Renal cortex interstitium (tissue), 11 donors: ENCODE results near the gene DIAPH1. TPM values are rescaled to one million over a fixed set of nuclear protein-coding genes. Genes with fewer than 3 reads are reported as not detected.
A peak's percentile ranks its signal among the peaks of the same experiment; 100 is the strongest.

ENCODE experiments used
- DNase-seq, 11 donors: peaks; one replicate each; pipeline ENCODE4 v3.0.0-alpha.2; 2013; ENCODE audit warnings: low read depth in 9 of 11, low spot score in 4 of 11; ENCODE audit errors: extremely low read depth in 1 of 11
- polyA plus RNA-seq, 3 donors: library from polyadenylated mRNA; unstranded; fragments of 120-200 nt; gene quantifications; one replicate each; pipeline ENCODE4 v1.2.1, GENCODE V29; 2013; ENCODE audit not compliant: insufficient read length in 3 of 3

Gene DIAPH1
- polyA plus RNA-seq, 3 donors: 70.4 to 86.9 (median 73.6) TPM

DNA sequence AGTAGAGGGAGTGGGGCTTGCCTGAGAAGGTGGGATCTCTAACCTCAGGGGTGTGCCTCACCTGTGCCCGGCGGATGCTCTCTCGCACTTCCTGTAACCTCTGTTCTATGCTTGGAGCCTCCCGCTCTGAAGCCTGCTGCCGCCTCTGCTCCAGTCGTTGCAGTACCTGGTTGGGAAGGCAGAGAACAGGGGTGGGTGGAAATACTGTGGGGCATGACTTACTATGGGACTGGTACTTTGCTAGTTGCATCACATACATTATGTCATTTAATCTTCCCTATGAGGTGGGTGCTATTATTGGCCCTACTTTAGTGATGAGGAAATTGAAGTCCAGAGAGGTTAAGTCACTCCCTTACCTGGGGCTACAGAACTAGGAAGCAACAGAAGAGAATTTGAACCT lies 27.2 kb upstream of the DIAPH1 start:
- no peak for DNase-seq

DNA sequence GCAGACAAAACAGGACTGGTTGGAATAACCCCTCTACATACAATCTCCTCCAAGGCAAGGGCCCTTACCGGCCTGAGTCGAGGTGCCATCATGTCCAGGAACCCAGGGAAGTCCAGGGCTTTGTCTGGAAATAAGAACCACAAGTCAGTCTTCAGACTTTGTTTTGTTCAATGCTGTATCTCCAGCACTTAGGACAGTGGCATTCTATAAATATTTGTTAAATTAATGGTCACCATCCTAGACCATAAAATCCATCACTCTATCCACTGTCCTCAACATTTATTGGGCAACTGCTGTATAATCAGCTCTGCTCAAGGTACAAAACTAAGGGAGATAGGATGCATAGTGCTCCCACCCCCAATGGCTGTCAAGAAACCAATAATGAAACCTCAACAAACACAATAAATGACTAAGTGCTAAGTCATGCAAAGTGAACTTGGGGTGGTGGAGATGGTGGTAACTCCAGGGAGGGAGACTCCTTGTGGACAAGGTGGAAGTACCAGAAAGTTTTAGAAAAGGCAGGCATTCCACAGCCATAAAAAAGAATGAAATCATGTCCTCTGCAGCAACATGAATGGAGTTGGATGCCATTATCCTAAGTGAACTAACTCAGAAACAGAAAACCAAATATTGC lies 23.0 kb upstream of the DIAPH1 start:
- DNase-seq: no peak

DNA sequence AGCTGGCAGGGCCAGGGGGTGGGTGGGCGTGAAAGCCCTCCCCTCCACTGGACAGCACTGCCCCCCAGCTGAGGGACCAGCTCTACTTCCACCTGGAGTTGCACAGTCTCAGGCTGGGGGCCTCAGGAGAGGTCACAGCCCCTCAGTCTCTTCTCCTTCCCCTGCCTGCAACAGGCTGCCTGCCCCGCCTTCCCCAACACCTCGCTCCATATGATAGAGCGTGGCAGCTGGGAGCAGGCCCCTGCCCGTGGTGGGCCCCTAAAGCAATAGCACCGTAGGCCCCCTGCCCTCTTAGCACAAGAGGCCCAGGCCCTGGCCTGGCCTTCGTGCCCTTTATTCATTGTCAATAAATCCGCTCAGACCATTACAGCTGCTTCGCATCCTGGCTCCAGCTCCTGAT lies 21.9 kb upstream of the DIAPH1 start:
- no peak for DNase-seq

DNA sequence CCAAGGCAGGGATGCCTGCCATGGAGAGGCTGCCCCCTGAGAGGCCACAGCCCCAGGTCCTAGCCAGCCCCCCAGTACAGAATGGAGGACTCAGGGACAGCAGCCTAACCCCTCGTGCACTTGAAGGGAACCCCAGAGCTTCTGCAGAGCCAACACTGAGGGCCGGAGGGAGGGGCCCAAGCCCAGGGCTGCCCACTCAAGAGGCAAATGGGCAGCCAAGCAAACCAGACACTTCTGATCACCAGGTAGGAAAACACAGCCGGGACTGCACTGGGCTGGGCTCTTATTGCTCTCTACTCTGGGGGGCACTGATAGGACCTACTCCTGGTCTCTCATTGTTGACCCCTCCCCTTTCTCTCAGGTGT lies 21.2 kb upstream of the DIAPH1 start:
- no peak for DNase-seq

DNA sequence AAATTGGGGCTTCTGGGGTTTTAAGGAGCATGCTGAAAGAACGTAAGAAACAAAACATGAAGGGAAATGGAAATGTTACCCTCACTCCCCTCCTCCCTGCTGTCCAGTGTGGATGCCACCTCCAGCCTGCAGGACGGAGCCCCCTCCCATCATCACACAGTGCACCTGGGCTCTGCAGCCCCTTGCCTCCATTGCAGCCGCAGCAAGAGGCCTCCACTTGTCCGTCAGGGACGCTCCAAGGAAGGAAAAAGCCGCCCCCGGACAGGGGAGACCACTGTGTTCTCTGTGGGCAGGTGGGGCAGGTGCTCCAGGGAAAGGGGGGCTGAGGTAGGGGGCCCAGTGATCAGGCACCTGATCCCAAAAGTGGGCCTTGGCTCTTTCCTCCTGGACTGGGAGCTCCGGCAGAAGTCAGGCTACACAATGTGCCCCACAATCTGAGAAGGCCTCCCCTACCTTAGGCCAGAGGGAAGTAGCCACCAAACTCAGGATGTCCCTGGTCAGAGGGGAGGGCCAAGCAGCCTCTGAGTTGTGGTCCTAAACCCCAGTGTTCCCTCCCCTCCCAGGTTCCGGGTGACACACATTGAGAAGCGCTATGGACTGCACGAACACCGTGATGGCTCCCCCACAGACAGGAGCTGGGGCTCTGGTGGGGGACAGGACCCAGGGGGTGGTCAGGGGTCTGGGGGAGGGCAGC lies 20.7 kb upstream of the DIAPH1 start:
- DNase-seq: no peak

DNA sequence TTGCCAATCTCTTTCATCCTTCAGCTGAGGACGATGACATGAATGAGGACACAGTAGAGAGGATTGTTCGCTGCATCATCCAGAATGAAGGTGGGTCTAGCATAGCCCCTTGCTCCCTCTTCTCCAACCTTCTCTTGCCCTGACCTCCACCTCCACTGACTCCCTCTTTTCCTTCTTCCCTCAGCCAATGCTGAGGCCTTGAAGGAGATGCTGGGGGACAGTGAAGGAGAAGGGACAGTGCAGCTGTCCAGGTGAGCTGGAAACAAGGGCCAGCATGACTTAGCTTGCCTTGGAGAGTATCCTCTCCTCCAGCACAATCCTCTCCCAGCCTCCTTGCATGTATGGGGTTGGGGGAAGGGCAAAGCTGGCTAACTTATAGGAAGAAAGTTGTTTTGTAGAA lies 20.0 kb upstream of the DIAPH1 start:
- DNase-seq: no peak

DNA sequence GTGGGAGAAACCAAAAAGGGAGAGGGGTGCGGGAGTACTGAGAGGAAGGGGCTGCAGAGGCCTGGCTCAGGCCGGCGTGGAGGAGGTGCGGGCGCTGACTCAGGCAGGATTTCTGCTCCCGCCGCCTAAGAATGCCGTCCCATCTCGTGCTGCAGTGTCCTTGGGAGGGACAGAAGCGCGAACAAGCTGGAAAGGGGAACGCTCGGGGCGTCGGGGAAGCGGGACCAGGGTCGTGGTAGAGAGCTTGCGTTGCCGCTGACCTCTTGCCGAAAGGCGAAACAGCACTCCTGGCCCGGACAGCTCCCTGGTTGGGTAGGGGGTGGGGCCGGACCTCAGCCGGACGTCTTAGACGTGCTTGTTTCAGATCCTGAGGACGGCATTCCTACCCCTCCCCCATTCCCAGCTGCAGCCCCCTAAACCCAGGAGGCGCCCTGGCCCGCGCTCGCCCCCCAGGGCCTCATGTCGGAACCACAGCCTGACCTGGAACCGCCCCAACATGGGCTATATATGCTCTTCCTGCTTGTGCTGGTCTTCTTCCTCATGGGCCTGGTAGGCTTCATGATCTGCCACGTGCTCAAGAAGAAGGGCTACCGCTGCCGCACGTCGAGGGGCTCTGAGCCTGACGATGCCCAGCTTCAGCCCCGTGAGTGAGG lies 19.1 kb upstream of the DIAPH1 start:
- peak in 5 of 11 donors; percentile 7 to 52 (median 36) for DNase-seq

DNA sequence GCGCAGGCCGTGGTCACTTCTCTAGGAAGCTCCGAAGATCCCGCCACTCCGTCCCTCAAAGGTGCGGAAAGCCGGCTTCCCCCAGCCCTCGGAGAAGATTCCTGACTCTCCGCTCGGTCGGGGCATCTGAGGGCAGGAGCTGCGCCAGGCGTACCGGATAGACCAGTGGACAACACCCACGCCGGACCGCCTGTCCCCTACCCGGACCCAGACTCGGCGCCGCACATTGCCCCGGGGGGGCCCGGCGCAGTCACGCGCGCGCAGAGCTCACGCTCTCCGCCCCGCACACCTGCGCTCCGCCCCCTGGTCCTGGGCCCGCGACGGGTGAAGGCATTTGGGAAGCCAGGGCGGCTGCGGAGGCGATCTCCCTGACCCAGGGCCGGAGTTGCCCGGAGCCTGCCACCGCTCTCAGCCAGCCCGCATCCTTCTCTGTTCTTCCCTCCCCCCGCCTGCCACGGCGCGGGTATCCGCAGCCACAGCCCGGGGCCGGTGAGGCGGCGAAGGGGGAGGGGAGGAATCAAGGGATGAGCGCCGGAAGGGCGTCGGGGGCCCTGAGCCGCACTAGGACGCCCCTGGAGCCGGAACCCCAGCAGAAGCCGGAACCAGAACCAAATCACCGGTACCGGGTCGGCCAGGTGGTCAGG lies 18.4 kb upstream of the DIAPH1 start:
- peak in 1 of 11 donors; percentile 2 for DNase-seq

DNA sequence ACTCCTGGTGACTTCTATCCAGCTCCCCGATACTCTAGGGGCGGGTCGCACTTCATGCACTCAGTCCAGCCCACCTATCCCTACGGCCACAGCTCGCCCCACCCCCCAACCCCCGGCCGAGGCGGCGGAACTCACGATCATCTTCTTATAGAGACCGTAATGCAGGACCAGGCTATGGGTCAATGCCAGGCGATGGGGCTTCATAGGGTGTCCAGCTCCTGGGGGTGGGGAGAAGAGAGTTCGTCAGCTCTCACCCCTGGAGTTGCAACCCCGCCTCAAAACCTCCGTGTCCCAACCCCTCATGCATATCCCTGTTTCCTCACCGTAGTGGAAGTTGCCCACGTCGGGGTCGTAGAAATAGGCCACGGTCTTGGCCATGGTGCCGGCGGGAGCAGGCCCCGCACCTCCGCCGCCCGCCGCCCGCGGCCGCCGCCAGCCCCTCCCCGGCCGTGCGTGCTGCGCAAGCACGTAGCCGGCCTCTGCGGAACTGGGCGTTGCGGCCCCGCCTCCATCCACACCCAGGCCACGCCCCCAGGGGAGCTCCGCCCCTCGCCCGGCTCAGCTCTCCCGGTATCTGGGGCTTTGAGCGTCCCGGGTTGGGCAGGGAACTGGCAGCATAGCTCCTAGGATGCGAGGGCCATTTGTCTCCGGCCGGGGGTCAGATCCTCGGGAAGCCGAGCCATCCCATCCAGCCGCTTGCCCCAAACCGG lies 17.8 kb upstream of the DIAPH1 start, which contains the start of the genes HDAC3 and RELL2:
HDAC3 (minus strand) TSS at position 437 of the 710 bp plus-strand sequence; CDS start at position 378, 59 bp downstream.
RELL2 (plus strand) TSS at position 585 of the 710 bp plus-strand sequence. CDS start 1,229 bp downstream, outside the sequence.
- peak in 9 of 11 donors; percentile 78 to 88 (median 84) for DNase-seq

DNA sequence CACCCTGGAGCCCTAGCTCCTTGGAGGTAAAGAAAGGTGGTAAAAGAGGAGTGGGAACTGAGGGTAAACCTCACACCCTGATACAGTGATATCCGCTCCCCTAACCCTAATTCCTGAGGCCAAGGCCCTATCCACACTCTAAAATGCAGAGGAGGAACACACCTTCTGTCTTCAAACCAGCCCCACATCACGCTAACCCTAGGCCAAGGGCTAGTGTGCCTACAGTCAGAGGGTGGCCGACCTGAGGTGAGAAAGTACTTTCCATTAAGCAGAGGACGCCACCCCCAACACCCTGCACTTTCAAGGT lies 17.3 kb upstream of the DIAPH1 start:
- DNase-seq: no peak

DNA sequence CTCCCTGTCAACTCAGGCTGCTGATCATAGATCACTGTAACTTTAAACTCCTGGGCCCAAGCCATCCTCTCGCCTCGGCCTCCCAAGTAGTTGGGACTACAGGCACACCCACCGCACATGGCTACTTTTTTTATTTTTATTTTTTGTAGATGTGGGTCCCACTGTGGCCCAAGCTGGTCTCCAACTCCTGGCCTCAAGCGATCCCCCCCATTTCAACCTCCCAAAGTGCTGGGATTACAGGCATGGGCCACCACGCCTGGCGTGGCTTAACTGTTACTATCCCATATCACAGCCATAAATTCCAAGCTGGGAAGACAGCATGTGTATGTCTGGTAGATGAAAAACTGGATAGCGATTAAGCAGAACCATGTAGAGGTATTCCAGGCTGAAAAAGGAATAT lies 16.8 kb upstream of the DIAPH1 start:
- no peak for DNase-seq

DNA sequence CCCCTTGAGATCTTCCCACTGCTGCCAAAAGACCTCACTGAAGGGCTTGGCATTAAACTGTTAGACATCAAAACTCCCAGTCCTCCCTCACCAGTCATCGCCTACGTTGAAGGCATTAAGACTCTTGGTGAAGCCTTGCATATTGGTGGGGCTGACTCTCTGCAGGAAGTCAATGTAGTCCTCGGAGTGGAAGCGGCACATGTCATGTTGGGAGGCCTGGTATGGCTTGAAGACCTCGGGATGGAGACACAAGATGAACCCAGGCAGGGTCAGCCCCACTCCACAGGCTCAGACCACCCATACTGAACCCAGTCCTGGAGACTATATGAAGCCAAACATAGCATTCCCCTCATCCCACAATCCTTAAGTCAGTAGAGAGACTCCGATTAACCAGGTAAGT lies 15.9 kb upstream of the DIAPH1 start:
- no peak for DNase-seq

DNA sequence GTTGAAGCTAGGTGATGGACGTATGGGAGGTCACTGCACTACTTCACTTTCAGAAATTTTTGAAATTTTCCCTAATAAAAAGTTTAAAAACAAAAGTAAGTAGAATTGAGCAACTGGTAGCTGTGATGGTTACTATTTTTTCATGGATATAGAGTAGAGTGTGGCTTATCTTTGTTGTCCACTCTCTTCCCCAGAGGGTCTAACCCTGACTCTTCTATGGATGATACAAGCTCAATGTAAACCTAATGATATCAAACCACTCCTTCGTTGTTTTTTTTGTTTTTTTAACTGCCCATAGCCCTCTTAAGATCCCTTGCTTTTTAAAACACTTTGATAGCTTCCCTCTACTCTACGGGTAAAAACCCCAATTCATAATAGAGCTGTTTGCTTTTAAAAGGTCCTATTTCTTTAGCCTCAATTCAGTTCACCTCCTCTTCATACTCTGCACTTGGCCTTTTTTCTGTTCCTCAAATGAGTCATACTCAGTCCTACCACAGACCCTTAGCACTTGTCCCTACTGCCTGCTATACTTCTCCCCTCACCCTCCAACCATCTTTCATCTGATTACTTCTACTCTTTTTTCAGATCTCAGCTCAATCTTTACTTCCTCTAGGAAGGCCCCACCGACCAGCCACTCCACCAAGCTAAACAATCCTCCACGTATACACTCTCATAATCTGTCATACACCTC lies 15.2 kb upstream of the DIAPH1 start:
- no peak for DNase-seq

DNA sequence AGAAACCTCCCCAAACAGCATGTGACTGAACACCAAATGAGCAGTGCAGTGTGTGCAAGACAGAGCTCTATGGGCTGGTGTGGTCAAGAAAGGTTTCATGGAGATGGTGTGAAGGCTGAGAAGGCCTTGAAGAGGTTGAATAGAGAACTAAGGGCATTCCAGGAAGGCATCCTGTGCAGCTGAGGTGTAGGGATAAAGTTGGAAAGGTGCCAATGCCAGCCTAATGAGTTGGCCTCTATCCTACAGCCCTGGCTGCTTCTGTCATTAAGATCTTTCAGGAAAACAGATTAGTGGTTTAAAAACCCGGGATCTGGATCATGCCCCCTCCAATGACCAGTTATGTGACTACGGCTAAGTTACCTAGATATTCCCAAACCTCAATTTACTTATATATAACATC lies 13.8 kb upstream of the DIAPH1 start:
- no peak for DNase-seq

DNA sequence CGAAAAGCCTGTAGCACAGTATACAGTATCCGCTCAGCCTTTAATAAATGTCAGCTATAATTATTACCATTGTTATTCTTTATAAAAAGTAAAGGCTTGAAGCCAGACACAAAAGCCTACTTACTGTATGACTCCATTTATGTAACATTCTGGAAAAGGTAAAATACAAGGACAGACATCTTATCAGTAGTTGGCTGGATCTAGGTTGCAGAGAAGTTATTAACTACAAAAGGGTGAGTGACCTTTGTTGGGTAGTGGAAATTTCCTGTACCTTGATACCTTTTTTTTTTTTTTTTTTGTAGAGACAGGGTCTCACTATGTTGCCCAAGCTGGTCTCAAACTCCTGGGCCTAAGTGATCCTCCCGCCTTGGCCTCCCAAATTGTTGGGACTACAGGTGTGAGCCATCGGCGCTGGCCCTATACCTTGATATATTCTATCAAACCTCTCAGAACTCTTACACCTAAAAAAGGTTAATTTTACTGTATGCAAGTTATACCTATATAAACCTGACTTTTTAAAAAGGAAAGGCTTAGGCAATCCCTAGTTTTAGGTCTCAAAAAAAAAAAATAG lies 11.9 kb upstream of the DIAPH1 start:
- no peak for DNase-seq

DNA sequence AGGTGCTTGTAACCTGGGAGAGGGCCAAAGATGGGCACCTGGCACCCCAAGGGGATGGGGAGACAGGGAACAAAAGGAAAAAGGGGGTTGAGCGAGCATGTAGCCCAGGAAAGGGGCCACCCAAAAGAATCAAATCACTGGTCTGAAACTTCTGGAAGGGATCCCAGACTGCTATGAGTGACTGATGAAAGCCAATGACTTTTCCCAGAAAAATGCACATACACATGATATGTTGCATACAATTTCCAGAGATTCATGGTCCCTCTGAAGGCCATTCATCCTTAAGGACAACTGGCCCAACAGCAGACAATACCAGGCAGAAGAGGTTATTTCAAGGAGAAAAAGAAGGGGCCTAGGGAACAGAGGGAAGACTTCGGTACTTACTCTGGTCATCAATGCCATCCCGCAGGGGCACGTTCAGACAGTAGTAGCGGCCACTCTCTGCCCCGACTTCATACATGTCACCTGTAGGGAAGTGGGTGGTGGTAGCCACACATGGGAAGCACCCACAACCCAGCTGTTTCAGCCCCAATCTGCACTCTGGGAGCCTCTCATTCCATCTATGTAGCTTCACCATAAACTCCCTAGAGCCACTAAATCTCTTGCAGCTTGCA lies 9.5 kb upstream of the DIAPH1 start:
- DNase-seq: no peak

DNA sequence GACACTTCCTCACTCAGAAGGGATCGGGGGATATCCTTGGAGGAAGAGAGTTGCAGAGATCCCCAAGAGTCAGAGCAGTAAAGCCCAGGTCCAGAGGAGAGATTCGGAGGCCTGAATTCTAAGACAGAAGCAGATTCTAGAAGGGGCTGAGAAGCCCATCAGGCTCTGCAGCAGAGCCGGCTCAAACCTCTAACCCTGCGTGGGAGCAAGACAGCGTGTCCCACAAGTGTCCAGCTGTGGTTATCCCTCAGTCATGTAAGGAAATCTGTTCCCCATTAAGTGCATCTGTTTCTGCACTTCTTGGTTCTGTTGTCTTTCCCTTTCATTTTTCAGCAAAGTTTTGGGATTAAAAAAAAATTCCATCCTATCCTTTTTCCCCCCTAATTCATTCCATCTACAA lies 4.8 kb upstream of the DIAPH1 start:
- DNase-seq: no peak

DNA sequence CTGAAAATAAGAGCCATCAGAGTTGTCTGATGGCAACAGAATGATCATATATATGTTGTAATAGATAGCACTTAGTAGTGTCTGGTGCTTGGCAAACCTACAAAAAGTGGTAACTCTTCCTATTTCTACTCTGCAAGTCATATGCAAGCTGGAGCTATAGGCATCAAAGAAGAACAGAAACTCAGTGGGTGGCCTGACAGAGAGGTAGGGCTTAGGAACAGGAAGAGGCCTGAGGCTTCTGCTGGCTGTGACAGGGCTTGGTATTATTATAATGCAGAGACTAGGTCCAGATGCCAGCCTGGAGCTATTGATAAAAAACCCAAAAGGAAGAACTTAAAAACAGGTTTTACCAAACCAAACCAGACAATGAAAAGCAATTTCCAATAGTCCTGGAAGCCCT lies 4.4 kb upstream of the DIAPH1 start:
- DNase-seq: no peak
